ENCODE results near the gene DCHS2.

Gene DCHS2

DNA sequence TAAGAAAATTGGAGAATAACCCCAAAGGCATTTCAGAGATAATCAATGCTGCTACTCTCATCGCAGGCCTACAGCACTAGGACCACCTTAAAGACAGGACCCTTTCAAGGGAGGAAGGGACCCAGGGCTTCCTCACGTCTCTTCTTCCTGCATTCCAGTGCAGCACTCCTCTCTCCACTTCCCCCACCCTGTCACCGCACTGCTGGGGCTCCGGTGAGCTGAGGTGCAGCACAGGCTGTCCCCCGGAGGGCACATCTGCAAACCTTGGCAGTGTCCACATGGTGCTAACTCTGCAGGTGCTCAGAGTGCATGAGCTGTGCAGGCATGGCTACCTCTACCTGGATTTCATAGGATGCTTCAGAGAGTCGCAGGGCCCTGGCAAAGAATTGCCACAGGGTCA, 305.6 kb downstream of the DCHS2 start:
- DNase-seq, result no peak

- no peak for DNase-seq
These were observed 307.4 kb downstream of the DCHS2 start for GRCh38 chr4:154184238-154184637.

DNA sequence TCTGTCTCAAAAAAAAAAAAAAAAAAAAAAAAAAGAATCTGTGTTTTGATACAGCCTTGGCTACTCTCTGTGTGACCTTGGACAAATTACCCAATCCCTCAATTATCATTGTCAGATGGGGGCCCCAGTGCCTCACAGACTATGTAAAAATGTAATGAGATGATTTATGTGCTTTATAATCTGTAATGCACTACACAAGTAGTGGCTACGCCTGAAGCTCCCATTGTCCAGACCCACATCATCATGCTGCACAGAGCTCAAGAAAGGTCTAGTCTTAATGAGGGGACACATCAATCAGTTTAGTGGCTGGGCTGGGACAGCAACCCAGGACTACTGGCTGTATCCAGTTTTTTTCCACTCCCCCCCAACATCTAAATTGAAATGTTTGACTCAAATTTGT, 308.3 kb downstream of the DCHS2 start:
- DNase-seq, result no peak
